Right atrium auricular region (tissue), 2 donors: ENCODE data around the gene MXRA8. TPM values are rescaled to one million over a fixed set of nuclear protein-coding genes. Genes with fewer than 3 reads are reported as not detected.

ENCODE experiments used
- DNase-seq: peaks from one replicate; pipeline ENCODE4 v3.0.0-alpha.2; 2019; ENCODE audit warnings: low spot score
- H3K27ac ChIP-seq, 2 donors: fragments of 200-600 bp; sonication (generic); 1 replicate in 1 of 2; 2 replicates in 1 of 2; pipeline ENCODE4 v1.5.1; 2016 to 2019
- H3K27me3 ChIP-seq, 2 donors: fragments of 200-600 bp; sonication (generic); one replicate each; pipeline versions ENCODE4 v1.5.1 to v1.6.0; 2017 to 2019
- H3K36me3 ChIP-seq: fragments of 200-600 bp; sonication (generic); one replicate; pipeline ENCODE4 v1.5.1; 2016
- H3K4me1 ChIP-seq, 2 donors: fragments of 200-600 bp; sonication (generic); one replicate each; pipeline versions ENCODE4 v1.5.1 to v1.6.0; 2017 to 2019
- H3K4me3 ChIP-seq, 2 donors: fragments of 200-600 bp; sonication (generic); 1 replicate in 1 of 2; 2 replicates in 1 of 2; pipeline ENCODE4 v1.5.1; 2017 to 2019; ENCODE audit warnings: mild to moderate bottlenecking in 1 of 2, moderate library complexity in 1 of 2
- H3K9me3 ChIP-seq, 2 donors: fragments of 200-600 bp; sonication (generic); one replicate each; pipeline ENCODE4 v1.5.1; 2019
- total RNA-seq, 2 donors: library from RNA; depleted of rRNA; stranded (reverse); fragments of >200 nt; gene quantifications; one replicate each; pipeline ENCODE4 v1.1.0, GENCODE V29; 2016
- TF ChIP-seq, protein P1 (sequence below), 2 donors: fragments of 200-600 bp; sonication (generic); IDR thresholded peaks; one replicate each; pipeline ENCODE4 v1.5.1; 2019; ENCODE audit warnings: antibody characterized with exemption in 2 of 2

The MXRA8 gene
- total RNA-seq, 2 donors from 2014 or later, result 53.4 to 58.6 TPM

DNA sequence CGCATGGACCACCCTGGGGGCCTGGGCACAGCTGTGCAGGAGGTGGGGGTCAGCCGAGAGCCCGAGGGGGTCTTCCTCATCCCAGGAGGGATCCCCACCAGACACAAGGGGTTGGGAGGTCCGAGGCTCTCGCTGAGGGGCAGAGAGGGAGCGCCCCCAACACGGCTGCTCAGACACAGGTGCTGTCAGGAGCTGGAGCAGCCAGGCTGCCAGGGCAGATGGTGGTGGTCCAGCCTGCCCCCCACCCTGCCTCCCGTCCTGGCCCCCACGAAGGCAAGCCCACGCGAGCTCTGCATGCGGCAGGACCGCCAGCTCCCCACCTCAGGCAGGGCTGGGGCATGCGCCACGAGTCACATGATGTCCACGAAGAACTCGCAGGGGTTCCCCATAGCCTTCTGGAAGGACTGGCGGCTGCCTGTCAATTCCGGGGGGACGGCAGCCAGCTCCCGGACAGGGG, 22.5 kb downstream of the MXRA8 start:
- H3K9me3 ChIP-seq, result no peaks in the 10 kb centered on the region
- H3K36me3 ChIP-seq, result peaks cover 34% of the 10 kb centered on the region
- H3K4me3 ChIP-seq, result no peak overlapping the region
- H3K27me3 ChIP-seq, result no peaks in the 10 kb centered on the region
- TF ChIP-seq, protein P1, sequence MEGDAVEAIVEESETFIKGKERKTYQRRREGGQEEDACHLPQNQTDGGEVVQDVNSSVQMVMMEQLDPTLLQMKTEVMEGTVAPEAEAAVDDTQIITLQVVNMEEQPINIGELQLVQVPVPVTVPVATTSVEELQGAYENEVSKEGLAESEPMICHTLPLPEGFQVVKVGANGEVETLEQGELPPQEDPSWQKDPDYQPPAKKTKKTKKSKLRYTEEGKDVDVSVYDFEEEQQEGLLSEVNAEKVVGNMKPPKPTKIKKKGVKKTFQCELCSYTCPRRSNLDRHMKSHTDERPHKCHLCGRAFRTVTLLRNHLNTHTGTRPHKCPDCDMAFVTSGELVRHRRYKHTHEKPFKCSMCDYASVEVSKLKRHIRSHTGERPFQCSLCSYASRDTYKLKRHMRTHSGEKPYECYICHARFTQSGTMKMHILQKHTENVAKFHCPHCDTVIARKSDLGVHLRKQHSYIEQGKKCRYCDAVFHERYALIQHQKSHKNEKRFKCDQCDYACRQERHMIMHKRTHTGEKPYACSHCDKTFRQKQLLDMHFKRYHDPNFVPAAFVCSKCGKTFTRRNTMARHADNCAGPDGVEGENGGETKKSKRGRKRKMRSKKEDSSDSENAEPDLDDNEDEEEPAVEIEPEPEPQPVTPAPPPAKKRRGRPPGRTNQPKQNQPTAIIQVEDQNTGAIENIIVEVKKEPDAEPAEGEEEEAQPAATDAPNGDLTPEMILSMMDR (IDR thresholded peaks at IDR 0.05), result no peak
- H3K4me1 ChIP-seq, result peaks cover 0 to 11% of the 10 kb centered on the region in 2 donors
- no peak for DNase-seq
- no peak overlapping the region for H3K27ac ChIP-seq

DNA sequence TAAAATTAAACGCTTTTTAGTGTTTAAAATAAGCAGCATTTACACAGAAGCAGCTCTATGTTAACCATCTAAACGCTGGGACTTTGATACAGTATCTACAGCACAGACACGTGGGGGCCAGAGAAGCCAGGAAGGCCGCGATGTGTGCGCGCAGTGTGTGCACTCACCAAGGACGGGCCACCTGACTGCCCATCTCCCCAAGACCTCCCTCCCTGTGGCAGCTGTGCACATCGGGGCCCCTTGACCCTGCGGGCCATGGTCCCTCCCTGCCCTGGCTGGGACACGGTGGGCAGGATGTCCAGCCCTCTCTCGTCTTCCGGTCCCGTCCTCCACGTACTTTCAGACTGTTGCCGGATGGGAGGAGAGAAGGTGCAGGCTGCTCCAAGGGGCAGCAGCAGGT, 23.1 kb downstream of the MXRA8 start:
- DNase-seq, result no peak
- H3K4me3 ChIP-seq, result no peak overlapping the region
- peaks cover 0 to 17% of the 10 kb centered on the region in 2 donors for H3K4me1 ChIP-seq
- no peaks in the 10 kb centered on the region for H3K9me3 ChIP-seq
- no peaks in the 10 kb centered on the region for H3K27me3 ChIP-seq
- peaks cover 30% of the 10 kb centered on the region for H3K36me3 ChIP-seq
- no peak overlapping the region for H3K27ac ChIP-seq
- TF ChIP-seq, protein P1 (IDR thresholded peaks at IDR 0.05), result no peak

DNA sequence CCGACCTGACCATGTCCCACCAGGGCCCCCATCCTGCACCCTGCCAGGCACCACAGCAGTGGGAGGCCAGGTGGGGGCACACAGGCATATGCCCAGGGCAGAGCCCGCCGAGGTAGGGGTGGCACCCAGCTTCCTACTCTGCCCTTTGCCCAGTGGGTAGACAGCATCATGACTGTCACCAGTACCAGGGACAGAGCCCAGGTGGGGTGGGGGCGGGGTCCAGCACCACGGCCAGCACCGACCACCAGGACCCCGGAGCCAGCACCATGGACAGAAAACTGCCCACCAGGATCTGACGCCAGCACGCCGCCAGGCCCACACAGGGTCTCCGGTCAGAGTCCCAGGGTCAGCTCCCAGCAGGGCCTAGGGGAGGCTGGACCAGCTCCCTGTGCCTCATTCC, 23.5 kb downstream of the MXRA8 start:
- H3K27ac ChIP-seq, result no peak overlapping the region
- no peaks in the 10 kb centered on the region for H3K27me3 ChIP-seq
- TF ChIP-seq, protein P1 (IDR thresholded peaks at IDR 0.05), result no peak
- H3K4me3 ChIP-seq, result no peak overlapping the region
- H3K4me1 ChIP-seq, result peaks cover 0 to 21% of the 10 kb centered on the region in 2 donors
- no peak for DNase-seq
- H3K36me3 ChIP-seq, result peaks cover 25% of the 10 kb centered on the region
- H3K9me3 ChIP-seq, result no peaks in the 10 kb centered on the region

GRCh38 chr1:1333551-1334241, 24.7 kb downstream of the MXRA8 start:
- Histone ChIP-seq H3K4me3 (no peak overlapping the region), H3K36me3 (peaks cover 15% of the 10 kb centered on the region), H3K9me3 (no peaks in the 10 kb centered on the region), H3K4me1 (peaks cover 0 to 21% of the 10 kb centered on the region in 2 donors), H3K27me3 (no peaks in the 10 kb centered on the region), H3K27ac (no peak overlapping the region)
- TF ChIP-seq, protein P1 (IDR thresholded peaks at IDR 0.05), result no peak
- no peak for DNase-seq

GRCh38 chr1:1332774-1333480, 25.4 kb downstream of the MXRA8 start:
- Histone ChIP-seq H3K27me3 (no peaks in the 10 kb centered on the region), H3K27ac (no peak overlapping the region), H3K4me3 (no peak overlapping the region), H3K36me3 (peaks cover 14% of the 10 kb centered on the region), H3K4me1 (peaks cover 0 to 21% of the 10 kb centered on the region in 2 donors), H3K9me3 (no peaks in the 10 kb centered on the region)
- TF ChIP-seq, protein P1 (IDR thresholded peaks at IDR 0.05), result no peak
- DNase-seq, result no peak
